Natural killer cell (primary cell): Measurements from ENCODE around the gene TNFAIP8L1. TPM values are rescaled to one million over a fixed set of nuclear protein-coding genes. Genes with fewer than 3 reads are reported as not detected.

ENCODE experiments used
- ATAC-seq, 3 donors: fragments of 150-1000 bp in 2 of 3; fragments of 200-7000 bp in 1 of 3; cut with Tn5 transposase; 1 replicate in 1 of 3; 2 replicates in 2 of 3; pipeline ENCODE4 v1.10.0; 2021; ENCODE audit warnings: mild to moderate bottlenecking in 2 of 3, moderate library complexity in 2 of 3
- DNase-seq, 2 donors: peaks; one replicate each; pipeline versions ENCODE4 v3.0.0 to v3.0.0-alpha.2; 2013 to 2021; ENCODE audit warnings: mixed read lengths in 1 of 2
- H3K27ac ChIP-seq: one replicate; pipeline ENCODE4 v1.5.1; 2013; ENCODE audit warnings: mild to moderate bottlenecking, low read length
- H3K27me3 ChIP-seq: one replicate; pipeline ENCODE4 v1.6.1; 2013; ENCODE audit warnings: low read length; ENCODE audit not compliant: control insufficient read depth, insufficient read depth
- H3K36me3 ChIP-seq: one replicate; pipeline ENCODE4 v1.6.1; 2013; ENCODE audit warnings: low read length; ENCODE audit not compliant: control insufficient read depth, insufficient read depth
- H3K4me1 ChIP-seq: one replicate; pipeline ENCODE4 v1.6.1; 2013; ENCODE audit warnings: low read length; ENCODE audit not compliant: control insufficient read depth, insufficient read depth
- H3K4me3 ChIP-seq: one replicate; pipeline ENCODE4 v1.5.1; 2013; ENCODE audit warnings: low read length
- H3K9me3 ChIP-seq: one replicate; pipeline ENCODE4 v1.6.1; 2013; ENCODE audit warnings: low read length; ENCODE audit not compliant: control insufficient read depth, insufficient read depth
- H3K27ac Mint-ChIP-seq, 2 donors: one replicate each; pipeline ENCODE4 v1.8.0; 2022; ENCODE audit warnings: mild to moderate bottlenecking in 2 of 2, mixed read lengths in 2 of 2, moderate library complexity in 1 of 2
- H3K27me3 Mint-ChIP-seq, 2 donors: one replicate each; pipeline ENCODE4 v1.8.0; 2022; ENCODE audit warnings: low read depth in 2 of 2, mixed read lengths in 2 of 2
- H3K36me3 Mint-ChIP-seq: one replicate; pipeline ENCODE4 v1.8.0; 2022; ENCODE audit warnings: mixed read lengths
- H3K4me1 Mint-ChIP-seq, 2 donors: one replicate each; pipeline ENCODE4 v1.8.0; 2022; ENCODE audit warnings: mixed read lengths in 2 of 2
- H3K4me3 Mint-ChIP-seq: one replicate; pipeline ENCODE4 v1.8.0; 2022; ENCODE audit warnings: mild to moderate bottlenecking, moderate library complexity, mixed read lengths
- H3K9me3 Mint-ChIP-seq, 2 donors: one replicate each; pipeline ENCODE4 v1.8.0; 2022; ENCODE audit warnings: mixed read lengths in 2 of 2
- WGBS: methylation state at CpG from one replicate; pipeline ENCODE4 v1.1.7; 2013; ENCODE audit warnings: missing lambda C conversion rate; ENCODE audit not compliant: insufficient coverage; 5-methylcytosine and 5-hydroxymethylcytosine counted together
- intact Hi-C: fragments of 100-400 bp; cut with micrococcal nuclease; formaldehyde crosslinking; loops from one replicate; pipeline ENCODE4 v1.14.2; 2022
- total RNA-seq, 4 donors: library from RNA; stranded (reverse); fragments of 120-200 nt in 1 of 4; gene quantifications; one replicate each; pipeline versions ENCODE4 v1.2.3 to v1.2.4, GENCODE V29; 2013 to 2022
- TF ChIP-seq, protein P1 (sequence below): fragments of 200-600 bp; IDR thresholded peaks from one replicate; pipeline ENCODE4 v1.8.0; 2022; ENCODE audit warnings: antibody characterized with exemption

TNFAIP8L1 gene
- total RNA-seq, 3 donors from 2014 or later (not counting 1 experiment from before 2014, with no cell fraction given), result 8.5 to 13.5 (median 13.3) TPM

DNA sequence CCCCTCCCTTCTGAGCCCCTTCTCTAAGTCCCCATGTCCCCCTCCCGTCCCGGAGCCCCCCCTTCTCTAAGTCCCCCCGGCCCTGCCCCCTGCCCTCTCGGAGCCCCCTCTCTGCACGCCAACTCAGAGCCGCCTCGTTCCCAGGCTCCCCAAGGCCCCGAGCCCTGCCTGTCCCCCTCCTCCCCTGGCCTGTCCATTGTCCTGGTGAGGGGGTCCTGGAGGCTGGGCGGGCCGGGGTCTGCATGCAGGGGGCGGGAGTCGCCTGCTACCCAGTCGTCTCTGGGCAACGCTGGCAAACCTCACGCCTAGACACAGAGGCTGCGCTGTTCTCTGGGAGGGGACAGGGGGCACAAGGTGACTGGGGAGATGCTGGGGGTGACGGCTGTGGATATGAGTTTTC lies 40.6 kb upstream of the TNFAIP8L1 start:
- no peaks in the 10 kb centered on the region for H3K36me3 Mint-ChIP-seq
- H3K27me3 ChIP-seq, result peaks cover 17% of the 10 kb centered on the region
- H3K9me3 Mint-ChIP-seq, result no peaks in the 10 kb centered on the region
- peaks cover 17% of the 10 kb centered on the region for H3K4me1 ChIP-seq
- no peaks in the 10 kb centered on the region for H3K9me3 ChIP-seq
- no peak overlapping the region for H3K27ac ChIP-seq
- H3K4me1 Mint-ChIP-seq, result peaks cover 4 to 13% of the 10 kb centered on the region in 2 donors
- H3K4me3 ChIP-seq, result no peak overlapping the region
- peaks cover 0 to 10% of the 10 kb centered on the region in 2 donors for H3K27me3 Mint-ChIP-seq
- intact Hi-C loops, result loop anchor here (5.0 kb wide), 1 partner anchor 39 kb away; the partner anchor contains the start of gene TNFAIP8L1
- TF ChIP-seq, protein P1, sequence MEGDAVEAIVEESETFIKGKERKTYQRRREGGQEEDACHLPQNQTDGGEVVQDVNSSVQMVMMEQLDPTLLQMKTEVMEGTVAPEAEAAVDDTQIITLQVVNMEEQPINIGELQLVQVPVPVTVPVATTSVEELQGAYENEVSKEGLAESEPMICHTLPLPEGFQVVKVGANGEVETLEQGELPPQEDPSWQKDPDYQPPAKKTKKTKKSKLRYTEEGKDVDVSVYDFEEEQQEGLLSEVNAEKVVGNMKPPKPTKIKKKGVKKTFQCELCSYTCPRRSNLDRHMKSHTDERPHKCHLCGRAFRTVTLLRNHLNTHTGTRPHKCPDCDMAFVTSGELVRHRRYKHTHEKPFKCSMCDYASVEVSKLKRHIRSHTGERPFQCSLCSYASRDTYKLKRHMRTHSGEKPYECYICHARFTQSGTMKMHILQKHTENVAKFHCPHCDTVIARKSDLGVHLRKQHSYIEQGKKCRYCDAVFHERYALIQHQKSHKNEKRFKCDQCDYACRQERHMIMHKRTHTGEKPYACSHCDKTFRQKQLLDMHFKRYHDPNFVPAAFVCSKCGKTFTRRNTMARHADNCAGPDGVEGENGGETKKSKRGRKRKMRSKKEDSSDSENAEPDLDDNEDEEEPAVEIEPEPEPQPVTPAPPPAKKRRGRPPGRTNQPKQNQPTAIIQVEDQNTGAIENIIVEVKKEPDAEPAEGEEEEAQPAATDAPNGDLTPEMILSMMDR, result no peak
- ATAC-seq, result no peak
- H3K27ac Mint-ChIP-seq, result peak overlapping the region in 1 of 2 donors; percentile 31
- WGBS, result 7% methylated on average over 13 of the region's 17 CpGs
- H3K4me3 Mint-ChIP-seq, result peak overlapping the region; percentile 76
- H3K36me3 ChIP-seq, result no peaks in the 10 kb centered on the region
- DNase-seq, result no peak

DNA sequence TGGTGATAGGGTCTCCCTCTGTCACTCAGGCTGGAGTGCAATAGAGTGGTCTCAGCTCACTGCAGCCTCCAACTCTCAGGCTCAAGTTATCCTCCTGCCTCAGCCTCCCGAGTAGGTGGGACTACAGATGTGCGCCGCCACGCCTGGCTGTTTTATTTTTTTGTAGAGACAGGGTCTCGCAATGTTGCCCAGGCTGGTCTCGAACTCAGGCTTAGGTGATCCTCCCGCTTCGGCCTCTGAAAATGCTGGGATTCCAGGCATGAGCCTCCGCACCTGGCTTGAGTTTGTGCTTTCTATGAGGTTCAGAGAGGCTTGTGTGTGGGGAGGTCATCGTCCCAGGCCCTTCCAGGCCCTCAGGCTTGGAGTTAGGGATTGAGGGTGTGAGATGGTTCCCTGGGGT lies 39.2 kb upstream of the TNFAIP8L1 start:
- Mint-ChIP-seq H3K9me3 (no peaks in the 10 kb centered on the region), H3K4me3 (no peak overlapping the region), H3K36me3 (no peaks in the 10 kb centered on the region), H3K27ac (no peak overlapping the region), H3K27me3 (peaks cover 0 to 10% of the 10 kb centered on the region in 2 donors), H3K4me1 (peaks cover 4 to 13% of the 10 kb centered on the region in 2 donors)
- TF ChIP-seq, protein P1, result no peak
- Histone ChIP-seq H3K27me3 (peaks cover 17% of the 10 kb centered on the region), H3K4me1 (peaks cover 17% of the 10 kb centered on the region), H3K9me3 (no peaks in the 10 kb centered on the region), H3K27ac (no peak overlapping the region), H3K4me3 (no peak overlapping the region), H3K36me3 (no peaks in the 10 kb centered on the region)
- DNase-seq, result no peak
- intact Hi-C loops, result no loop called here
- WGBS, result 93% methylated on average over 10 of the region's 10 CpGs
- no peak for ATAC-seq

DNA sequence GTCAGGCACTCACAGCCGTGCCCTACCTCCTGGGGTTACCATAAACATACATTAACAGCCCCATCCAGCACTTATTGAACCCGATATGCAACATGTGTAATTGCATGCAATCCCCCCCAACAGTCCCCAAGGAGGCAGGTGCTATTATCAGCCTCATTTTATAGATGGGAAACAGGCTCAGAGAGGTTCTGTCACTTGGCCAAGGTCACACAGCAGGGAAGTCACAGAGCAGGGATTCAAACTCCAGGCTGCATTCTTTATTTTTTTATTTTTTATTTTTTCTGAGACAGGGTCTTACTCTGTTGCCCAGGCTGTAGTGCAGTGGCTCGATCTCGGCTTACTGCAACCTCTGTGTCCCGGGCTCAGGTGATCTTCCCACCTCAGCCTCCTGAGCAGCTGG lies 38.4 kb upstream of the TNFAIP8L1 start:
- ATAC-seq (no peak), DNase-seq (no peak)
- H3K4me3 Mint-ChIP-seq, result no peak overlapping the region
- H3K36me3 Mint-ChIP-seq, result no peaks in the 10 kb centered on the region
- H3K4me1 Mint-ChIP-seq, result peaks cover 4 to 13% of the 10 kb centered on the region in 2 donors
- no peaks in the 10 kb centered on the region for H3K9me3 Mint-ChIP-seq
- H3K27me3 Mint-ChIP-seq, result peaks cover 0 to 10% of the 10 kb centered on the region in 2 donors
- H3K9me3 ChIP-seq, result no peaks in the 10 kb centered on the region
- 76% methylated on average over 5 of the region's 5 CpGs for WGBS
- no peak overlapping the region for H3K27ac Mint-ChIP-seq
- TF ChIP-seq, protein P1, result no peak
- H3K27ac ChIP-seq, result no peak overlapping the region
- intact Hi-C loops, result no loop called here
- peaks cover 17% of the 10 kb centered on the region for H3K27me3 ChIP-seq
- no peaks in the 10 kb centered on the region for H3K36me3 ChIP-seq
- no peak overlapping the region for H3K4me3 ChIP-seq
- H3K4me1 ChIP-seq, result peaks cover 17% of the 10 kb centered on the region

DNA sequence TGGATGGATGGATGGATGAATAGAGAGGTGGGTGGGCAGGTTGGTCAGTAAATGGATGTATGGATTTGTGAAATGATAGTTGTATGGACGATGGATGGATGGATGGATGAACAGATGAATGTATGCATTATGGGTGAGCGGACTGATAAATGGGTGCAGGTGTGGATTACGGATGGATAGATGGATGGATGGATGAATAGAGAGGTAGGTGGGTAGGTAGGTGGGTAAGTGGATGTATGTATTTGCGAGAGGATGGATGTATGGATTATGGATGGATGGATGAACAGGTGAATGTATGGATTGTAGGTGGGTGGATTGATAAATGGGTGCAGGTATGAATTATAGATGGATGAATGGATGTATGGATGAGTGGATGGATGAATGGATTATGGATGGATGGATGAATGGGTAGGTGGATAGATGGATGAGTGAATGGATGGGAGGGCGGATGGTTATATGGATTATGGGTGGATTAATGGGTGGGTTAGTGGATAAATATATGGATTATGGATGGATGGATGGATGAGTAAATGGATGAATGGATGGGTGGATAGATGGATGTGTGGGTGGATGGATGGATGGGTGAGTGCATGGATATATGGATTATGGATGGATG lies 37.0 kb upstream of the TNFAIP8L1 start:
- Histone ChIP-seq H3K27ac (no peak overlapping the region), H3K4me3 (no peak overlapping the region), H3K4me1 (peaks cover 17% of the 10 kb centered on the region), H3K36me3 (no peaks in the 10 kb centered on the region), H3K9me3 (no peaks in the 10 kb centered on the region), H3K27me3 (peaks cover 11% of the 10 kb centered on the region)
- Mint-ChIP-seq H3K27me3 (peaks cover 2 to 10% of the 10 kb centered on the region in 2 donors), H3K4me3 (no peak overlapping the region), H3K4me1 (peaks cover 3 to 14% of the 10 kb centered on the region in 2 donors), H3K27ac (no peak overlapping the region), H3K36me3 (no peaks in the 10 kb centered on the region), H3K9me3 (no peaks in the 10 kb centered on the region)
- intact Hi-C loops, result no loop called here
- no peak for ATAC-seq
- 78% methylated on average over 5 of the region's 5 CpGs for WGBS
- TF ChIP-seq, protein P1, result no peak
- DNase-seq, result no peak
